Suprapubic skin (tissue), 3 donors: ENCODE measurements around the gene ZFAND3.

ENCODE experiments used
- POLR2A ChIP-seq, 2 donors: fragments of 450-650 bp; IDR thresholded peaks; one replicate each; pipeline ENCODE4 v1.6.1; 2017; ENCODE audit warnings: antibody characterized with exemption in 2 of 2, mild to moderate bottlenecking in 2 of 2, moderate library complexity in 2 of 2
- TF ChIP-seq, protein P1 (sequence below), 2 donors: fragments of 200-600 bp in 1 of 2; fragments of 450-650 bp in 1 of 2; sonication (generic) in 1 of 2; IDR thresholded peaks; one replicate each; pipeline ENCODE4 v1.5.1; 2016 to 2019; ENCODE audit warnings: antibody characterized with exemption in 2 of 2, mild to moderate bottlenecking in 1 of 2, moderate library complexity in 1 of 2

DNA sequence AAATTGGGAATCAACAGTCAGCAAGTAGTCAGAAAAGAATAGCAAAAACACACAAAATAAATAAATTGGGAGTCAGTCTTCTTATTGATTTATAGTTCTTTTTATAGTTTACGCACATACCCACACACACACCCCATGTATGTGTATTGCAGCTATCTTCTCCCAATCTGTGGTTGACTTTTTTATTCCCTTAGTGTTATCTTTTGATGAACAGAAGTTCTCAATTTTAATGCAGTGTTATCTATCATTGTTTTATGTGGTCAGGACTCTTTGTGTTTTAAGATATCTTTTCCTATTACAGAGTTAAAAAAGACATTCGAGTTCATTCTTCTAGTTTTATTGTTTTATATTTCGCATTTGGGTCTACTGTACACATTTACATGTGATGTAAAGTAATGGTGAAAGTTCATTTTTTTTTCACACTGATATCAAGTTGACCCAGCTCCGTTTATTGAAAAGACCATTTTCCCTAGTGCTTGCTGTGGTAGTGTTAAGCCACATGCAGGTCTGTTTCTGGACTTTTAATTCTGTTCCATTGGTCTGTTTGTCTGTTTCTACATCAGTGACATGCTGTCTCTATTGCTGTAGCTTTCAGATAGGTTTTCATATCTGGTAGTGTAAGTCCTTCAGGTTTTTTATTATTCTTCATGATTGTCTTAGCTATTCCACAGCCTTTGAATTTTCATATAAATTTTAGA lies 78.4 kb downstream of the ZFAND3 start:
- TF ChIP-seq POLR2A (IDR thresholded peaks at IDR 0.05), result no peak
- TF ChIP-seq, protein P1, sequence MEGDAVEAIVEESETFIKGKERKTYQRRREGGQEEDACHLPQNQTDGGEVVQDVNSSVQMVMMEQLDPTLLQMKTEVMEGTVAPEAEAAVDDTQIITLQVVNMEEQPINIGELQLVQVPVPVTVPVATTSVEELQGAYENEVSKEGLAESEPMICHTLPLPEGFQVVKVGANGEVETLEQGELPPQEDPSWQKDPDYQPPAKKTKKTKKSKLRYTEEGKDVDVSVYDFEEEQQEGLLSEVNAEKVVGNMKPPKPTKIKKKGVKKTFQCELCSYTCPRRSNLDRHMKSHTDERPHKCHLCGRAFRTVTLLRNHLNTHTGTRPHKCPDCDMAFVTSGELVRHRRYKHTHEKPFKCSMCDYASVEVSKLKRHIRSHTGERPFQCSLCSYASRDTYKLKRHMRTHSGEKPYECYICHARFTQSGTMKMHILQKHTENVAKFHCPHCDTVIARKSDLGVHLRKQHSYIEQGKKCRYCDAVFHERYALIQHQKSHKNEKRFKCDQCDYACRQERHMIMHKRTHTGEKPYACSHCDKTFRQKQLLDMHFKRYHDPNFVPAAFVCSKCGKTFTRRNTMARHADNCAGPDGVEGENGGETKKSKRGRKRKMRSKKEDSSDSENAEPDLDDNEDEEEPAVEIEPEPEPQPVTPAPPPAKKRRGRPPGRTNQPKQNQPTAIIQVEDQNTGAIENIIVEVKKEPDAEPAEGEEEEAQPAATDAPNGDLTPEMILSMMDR (IDR thresholded peaks at IDR 0.05), result no peak
